Brain microvascular endothelial cell (primary cell): ENCODE results near the gene AGPS.

Experiments used
- DNase-seq: peaks from one replicate; pipeline ENCODE4 v3.0.0-alpha.2; 2020
- H3K27ac ChIP-seq: fragments of 250-450 bp; sonication (Bioruptor Pico); 2 replicates; pipeline ENCODE4 v1.5.1; 2020; ENCODE audit warnings: mild to moderate bottlenecking, moderate library complexity
- H3K27me3 ChIP-seq: fragments of 250-450 bp; sonication (Bioruptor Pico); replicated peaks from 2 replicates; pipeline ENCODE4 v1.5.1; 2020; ENCODE audit warnings: mild to moderate bottlenecking
- H3K36me3 ChIP-seq: fragments of 250-450 bp; sonication (Bioruptor Pico); replicated peaks from 2 replicates; pipeline ENCODE4 v1.5.1; 2020; ENCODE audit warnings: mild to moderate bottlenecking
- H3K4me3 ChIP-seq: 2 replicates; pipeline ENCODE4 v1.5.1; 2011; ENCODE audit warnings: low read depth, mild to moderate bottlenecking, control low read depth, low read length, moderate library complexity
- CTCF ChIP-seq: IDR thresholded peaks from 2 replicates; pipeline ENCODE4 v1.5.1; 2011; ENCODE audit warnings: low read depth, mild to moderate bottlenecking, moderate library complexity, low read length, control low read depth, inconsistent platforms; ENCODE audit errors: missing control alignments
- in situ Hi-C: cut with HindIII; loops from 2 replicates; pipeline ENCODE4 v1.10.0; 2017; ENCODE audit warnings: low sequenced_read_pairs, low pct_ligation_motif_present

Gene AGPS

GRCh38 chr2:177532567-177532966, 140.0 kb downstream of the AGPS start:
- in situ Hi-C loops, result no loop called here
- DNase-seq, result no peak
- Histone ChIP-seq H3K27ac (no peak overlapping the region), H3K27me3 (no peaks in the 10 kb centered on the region), H3K36me3 (no peaks in the 10 kb centered on the region), H3K4me3 (no peak overlapping the region)
- no peak for TF ChIP-seq CTCF

GRCh38 chr2:177533253-177533652, 140.7 kb downstream of the AGPS start:
- no peak for TF ChIP-seq CTCF
- DNase-seq, result no peak
- H3K27ac ChIP-seq, result no peak overlapping the region
- H3K4me3 ChIP-seq, result no peak overlapping the region
- no peaks in the 10 kb centered on the region for H3K36me3 ChIP-seq
- in situ Hi-C loops, result no loop called here
- no peaks in the 10 kb centered on the region for H3K27me3 ChIP-seq

GRCh38 chr2:177535000-177535399, 142.4 kb downstream of the AGPS start:
- no peak for DNase-seq
- H3K4me3 ChIP-seq, result no peak overlapping the region
- H3K27me3 ChIP-seq, result no peaks in the 10 kb centered on the region
- H3K36me3 ChIP-seq, result no peaks in the 10 kb centered on the region
- no peak for TF ChIP-seq CTCF
- in situ Hi-C loops, result no loop called here
- H3K27ac ChIP-seq, result no peak overlapping the region

GRCh38 chr2:177535958-177536504, 143.5 kb downstream of the AGPS start:
- no peak overlapping the region for H3K4me3 ChIP-seq
- H3K27me3 ChIP-seq, result no peaks in the 10 kb centered on the region
- DNase-seq, result no peak
- no peaks in the 10 kb centered on the region for H3K36me3 ChIP-seq
- no peak for TF ChIP-seq CTCF
- in situ Hi-C loops, result no loop called here
- H3K27ac ChIP-seq, result no peak overlapping the region

GRCh38 chr2:177537213-177537612, 144.6 kb downstream of the AGPS start:
- no peaks in the 10 kb centered on the region for H3K27me3 ChIP-seq
- DNase-seq, result no peak
- no peak for TF ChIP-seq CTCF
- H3K27ac ChIP-seq, result no peak overlapping the region
- H3K4me3 ChIP-seq, result no peak overlapping the region
- no peaks in the 10 kb centered on the region for H3K36me3 ChIP-seq
- in situ Hi-C loops, result no loop called here

GRCh38 chr2:177537636-177538035, 145.1 kb downstream of the AGPS start:
- in situ Hi-C loops, result no loop called here
- DNase-seq, result no peak
- Histone ChIP-seq H3K4me3 (no peak overlapping the region), H3K27me3 (no peaks in the 10 kb centered on the region), H3K27ac (no peak overlapping the region), H3K36me3 (no peaks in the 10 kb centered on the region)
- no peak for TF ChIP-seq CTCF
